HFFc6 (cell line): Measurements from ENCODE around the gene GORASP1. TPM values are rescaled to one million over a fixed set of nuclear protein-coding genes. Genes with fewer than 3 reads are reported as not detected.

Experiments
- DNase-seq: peaks from one replicate; pipeline ENCODE4 v3.0.0-alpha.2; 2018
- H3K27ac Mint-ChIP-seq: 2 replicates; pipeline ENCODE4 v1.8.0; 2020; ENCODE audit warnings: mild to moderate bottlenecking, mixed read lengths
- H3K27me3 Mint-ChIP-seq: 2 replicates; pipeline ENCODE4 v1.8.0; 2021; ENCODE audit warnings: mild to moderate bottlenecking, moderate library complexity, mixed read lengths; ENCODE audit not compliant: insufficient read depth
- H3K36me3 Mint-ChIP-seq: 2 replicates; pipeline ENCODE4 v1.8.0; 2021; ENCODE audit warnings: low read depth, mixed read lengths
- H3K4me1 Mint-ChIP-seq: 2 replicates; pipeline ENCODE4 v1.8.0; 2020; ENCODE audit warnings: low read depth, mixed read lengths
- H3K4me3 Mint-ChIP-seq: 2 replicates; pipeline ENCODE4 v1.8.0; 2020; ENCODE audit warnings: mild to moderate bottlenecking, moderate library complexity, mixed read lengths
- H3K9me3 Mint-ChIP-seq: 2 replicates; pipeline ENCODE4 v1.8.0; 2020; ENCODE audit warnings: mild to moderate bottlenecking, mixed read lengths
- CTCF ChIP-seq: fragments of 200-600 bp; sonication (generic); IDR thresholded peaks from 2 replicates; pipeline ENCODE4 v1.5.0; 2021; ENCODE audit warnings: antibody characterized with exemption, mild to moderate bottlenecking
- total RNA-seq, 6 experiments: library from RNA; stranded (reverse); fragmentation: NEBNext Ultra II Directional; extraction: Animal tissue kit (Norgen Biotek cat#: 25700); gene quantifications; 2 replicates in 1 of 6; 3 replicates in 5 of 6; pipeline ENCODE4 v1.2.3, GENCODE V29; 2021

Gene GORASP1
- total RNA-seq, 6 experiments from 2014 or later: 42.7 to 52.1 (median 47.0) TPM

- DNase-seq: no peak
- no peak overlapping the region for H3K4me3 Mint-ChIP-seq
- H3K27ac Mint-ChIP-seq: no peak overlapping the region
- no peaks in the 10 kb centered on the region; the same call in 1 of the 2 replicates for H3K27me3 Mint-ChIP-seq
- TF ChIP-seq CTCF: no peak
- no peaks in the 10 kb centered on the region for H3K36me3 Mint-ChIP-seq
- H3K9me3 Mint-ChIP-seq: no peaks in the 10 kb centered on the region
- peaks cover 6% of the 10 kb centered on the region; the same call in 1 of the 2 replicates for H3K4me1 Mint-ChIP-seq
These were observed 25.0 kb upstream of the GORASP1 start for GRCh38 chr3:39132096-39133092.

GRCh38 chr3:39130693-39131265 lies 23.4 kb upstream of the GORASP1 start:
- no peak overlapping the region for H3K27ac Mint-ChIP-seq
- H3K27me3 Mint-ChIP-seq: no peaks in the 10 kb centered on the region; the same call in 1 of the 2 replicates
- no peak overlapping the region for H3K4me3 Mint-ChIP-seq
- H3K36me3 Mint-ChIP-seq: no peaks in the 10 kb centered on the region
- H3K9me3 Mint-ChIP-seq: no peaks in the 10 kb centered on the region
- H3K4me1 Mint-ChIP-seq: peaks cover 17% of the 10 kb centered on the region
- no peak for DNase-seq
- TF ChIP-seq CTCF: no peak

- no peaks in the 10 kb centered on the region; the same call in 1 of the 2 replicates for H3K27me3 Mint-ChIP-seq
- DNase-seq: no peak
- H3K9me3 Mint-ChIP-seq: no peaks in the 10 kb centered on the region
- H3K27ac Mint-ChIP-seq: no peak overlapping the region
- TF ChIP-seq CTCF: no peak
- peaks cover 25% of the 10 kb centered on the region for H3K4me1 Mint-ChIP-seq
- no peaks in the 10 kb centered on the region for H3K36me3 Mint-ChIP-seq
- no peak overlapping the region for H3K4me3 Mint-ChIP-seq
These were observed 22.6 kb upstream of the GORASP1 start for GRCh38 chr3:39130026-39130425.

- peaks cover 30% of the 10 kb centered on the region for H3K4me1 Mint-ChIP-seq
- no peaks in the 10 kb centered on the region for H3K9me3 Mint-ChIP-seq
- no peak overlapping the region for H3K4me3 Mint-ChIP-seq
- no peaks in the 10 kb centered on the region; the same call in 1 of the 2 replicates for H3K27me3 Mint-ChIP-seq
- no peak for DNase-seq
- no peaks in the 10 kb centered on the region for H3K36me3 Mint-ChIP-seq
- TF ChIP-seq CTCF: no peak
- H3K27ac Mint-ChIP-seq: no peak overlapping the region
These were observed 21.5 kb upstream of the GORASP1 start for GRCh38 chr3:39128951-39129350.

- H3K4me3 Mint-ChIP-seq: no peak overlapping the region
- H3K27me3 Mint-ChIP-seq: no peaks in the 10 kb centered on the region; the same call in 1 of the 2 replicates
- no peak overlapping the region for H3K27ac Mint-ChIP-seq
- no peaks in the 10 kb centered on the region for H3K36me3 Mint-ChIP-seq
- TF ChIP-seq CTCF: no peak
- H3K9me3 Mint-ChIP-seq: no peaks in the 10 kb centered on the region
- peaks cover 30% of the 10 kb centered on the region for H3K4me1 Mint-ChIP-seq
- no peak for DNase-seq
These were observed 20.5 kb upstream of the GORASP1 start for GRCh38 chr3:39127908-39128304.
